HG03045 (cell line): ENCODE measurements around the gene DPF3.
A peak's percentile ranks its signal among the peaks of the same experiment; 100 is the strongest.

Source experiments
- ATAC-seq: cut with Tn5 transposase; IDR thresholded peaks from one replicate; pipeline ENCODE4 v1.9.1; 2021; ENCODE audit warnings: mild to moderate bottlenecking, moderate library complexity; ENCODE audit not compliant: unreplicated experiment

DPF3 gene

GRCh38 chr14:72904840-72905561 is 11.1 kb upstream of the DPF3 start:
- no peak for ATAC-seq

- ATAC-seq, result no peak
Measured at GRCh38 chr14:72904218-72904617, 10.3 kb upstream of the DPF3 start.

- ATAC-seq, result no peak
Measured at GRCh38 chr14:72903716-72904115, 9.8 kb upstream of the DPF3 start.

- ATAC-seq, result no peak
Measured at GRCh38 chr14:72902801-72903530, 9.1 kb upstream of the DPF3 start.

GRCh38 chr14:72901361-72901760 is 7.5 kb upstream of the DPF3 start:
- ATAC-seq, result no peak

- no peak for ATAC-seq
Measured at GRCh38 chr14:72898448-72898847, 4.5 kb upstream of the DPF3 start.

- ATAC-seq, result no peak
Measured at GRCh38 chr14:72894623-72895378, 900 bp upstream of the DPF3 start.

- ATAC-seq, result no peak
Measured at GRCh38 chr14:72894323-72894622, 372 bp upstream of the DPF3 start.

- ATAC-seq, result peak; percentile 23
Measured at GRCh38 chr14:72892879-72893635, 844 bp downstream of the DPF3 start.

GRCh38 chr14:72892103-72892878 is 1.6 kb downstream of the DPF3 start:
- no peak for ATAC-seq

GRCh38 chr14:72891666-72892102 is 2.2 kb downstream of the DPF3 start:
- no peak for ATAC-seq

- no peak for ATAC-seq
Measured at GRCh38 chr14:72889366-72889765, 4.5 kb downstream of the DPF3 start.

- no peak for ATAC-seq
Measured at GRCh38 chr14:72888636-72889201, 5.2 kb downstream of the DPF3 start.

- ATAC-seq, result no peak
Measured at GRCh38 chr14:72888192-72888591, 5.7 kb downstream of the DPF3 start.

- ATAC-seq, result no peak
Measured at GRCh38 chr14:72887514-72887913, 6.4 kb downstream of the DPF3 start.

GRCh38 chr14:72884386-72884785 is 9.5 kb downstream of the DPF3 start:
- ATAC-seq, result no peak

- ATAC-seq, result no peak
Measured at GRCh38 chr14:72883961-72884360, 9.9 kb downstream of the DPF3 start.

GRCh38 chr14:72883109-72883508 is 10.8 kb downstream of the DPF3 start:
- ATAC-seq, result no peak

- ATAC-seq, result no peak
Measured at GRCh38 chr14:72882463-72882862, 11.4 kb downstream of the DPF3 start.

GRCh38 chr14:72882047-72882446 is 11.9 kb downstream of the DPF3 start:
- ATAC-seq, result no peak
